ENCODE data around the gene ZNF497.
"Not testable (repeated sequence)": the region's sequence is repeated elsewhere in the genome, so short reads cannot be mapped to it uniquely, and the experiment has no call there.

- TF ChIP-seq, protein P1, sequence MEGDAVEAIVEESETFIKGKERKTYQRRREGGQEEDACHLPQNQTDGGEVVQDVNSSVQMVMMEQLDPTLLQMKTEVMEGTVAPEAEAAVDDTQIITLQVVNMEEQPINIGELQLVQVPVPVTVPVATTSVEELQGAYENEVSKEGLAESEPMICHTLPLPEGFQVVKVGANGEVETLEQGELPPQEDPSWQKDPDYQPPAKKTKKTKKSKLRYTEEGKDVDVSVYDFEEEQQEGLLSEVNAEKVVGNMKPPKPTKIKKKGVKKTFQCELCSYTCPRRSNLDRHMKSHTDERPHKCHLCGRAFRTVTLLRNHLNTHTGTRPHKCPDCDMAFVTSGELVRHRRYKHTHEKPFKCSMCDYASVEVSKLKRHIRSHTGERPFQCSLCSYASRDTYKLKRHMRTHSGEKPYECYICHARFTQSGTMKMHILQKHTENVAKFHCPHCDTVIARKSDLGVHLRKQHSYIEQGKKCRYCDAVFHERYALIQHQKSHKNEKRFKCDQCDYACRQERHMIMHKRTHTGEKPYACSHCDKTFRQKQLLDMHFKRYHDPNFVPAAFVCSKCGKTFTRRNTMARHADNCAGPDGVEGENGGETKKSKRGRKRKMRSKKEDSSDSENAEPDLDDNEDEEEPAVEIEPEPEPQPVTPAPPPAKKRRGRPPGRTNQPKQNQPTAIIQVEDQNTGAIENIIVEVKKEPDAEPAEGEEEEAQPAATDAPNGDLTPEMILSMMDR (IDR thresholded peaks at IDR 0.05; ENCODE audit: insufficient read depth, low read length, poor library complexity, severe bottlenecking) = not testable (repeated sequence)
- not testable (repeated sequence) for TF ChIP-seq EZH2phosphoT487 (conservative IDR thresholded peaks at IDR 0.05; ENCODE audit: low read length)
These were observed 41.4 kb upstream of the ZNF497 start for GRCh38 chr19:58403920-58404478.

Data from SU-DHL-6 (cell line).